ENCODE data around the gene GEMIN4.

DNA sequence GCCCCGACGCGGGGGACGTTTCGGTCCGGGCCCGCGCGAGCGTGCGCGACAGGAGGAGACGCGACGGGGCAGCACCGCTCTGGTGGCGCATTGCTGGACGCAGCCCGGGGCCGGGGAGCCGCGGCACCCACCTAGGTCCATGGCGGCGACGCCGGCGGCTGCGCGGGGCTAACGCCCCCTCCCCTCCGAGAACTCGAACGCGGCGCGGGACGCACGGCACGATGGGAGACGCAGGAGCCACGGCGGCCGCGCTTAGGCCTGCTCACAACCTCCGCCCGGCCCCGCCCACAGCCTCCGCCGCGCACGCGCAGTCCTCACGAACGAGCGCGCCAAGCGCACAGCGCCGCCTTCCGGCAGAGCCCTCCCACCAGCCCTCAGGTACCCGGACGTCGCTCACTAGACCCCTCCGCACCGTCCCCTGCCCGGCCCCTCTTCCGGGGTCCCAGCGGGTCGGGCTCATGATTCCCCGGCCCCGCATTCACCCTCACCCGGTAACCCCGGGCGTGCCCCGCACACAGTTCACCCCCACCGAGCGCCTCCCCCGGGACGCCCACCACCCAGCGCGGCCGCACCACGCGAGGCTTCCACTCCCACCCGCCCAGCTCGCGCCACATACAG lies at the start of gene GEMIN4:
- TF ChIP-seq CTCF (IDR thresholded peaks at IDR 0.05; ENCODE audit: insufficient read depth, low read depth, low read length) (peak; percentile 59), EZH2 (IDR thresholded peaks at IDR 0.05; ENCODE audit: insufficient read depth, low read length) (no peak)

All from astrocyte (in vitro differentiated cells and primary cell).